ENCODE data around the gene EFNA5. TPM values are rescaled to one million over a fixed set of nuclear protein-coding genes. Genes with fewer than 3 reads are reported as not detected.

Gene EFNA5
- total and polyA plus RNA-seq, 2 of the 8 experiments (the other 6 are each of a cell fraction or from before 2014, with no cell fraction given): 9.6 to 21.8 TPM

GRCh38 chr5:107551088-107551487 lies 119.6 kb downstream of the EFNA5 start (continued):
- TF ChIP-seq MAX (IDR thresholded peaks at IDR 0.05) (no peak), SIN3A (conservative IDR thresholded peaks at IDR 0.05 in 1 of 2, IDR thresholded peaks at IDR 0.05 in 1 of 2; ENCODE audit: low read depth in 1 of 2, low read length in 2 of 2) (no peak), JUND (IDR thresholded peaks at IDR 0.05; ENCODE audit: low read length) (no peak)

All from H1 (cell line).